GM19240 (cell line): ENCODE data around the gene PDXDC1.
A peak's percentile ranks its signal among the peaks of the same experiment; 100 is the strongest.
"Not testable (repeated sequence)": the region's sequence is repeated elsewhere in the genome, so short reads cannot be mapped to it uniquely, and the experiment has no call there.

Experiments
- DNase-seq: peaks from one replicate; pipeline ENCODE4 v3.0.0; 2011; ENCODE audit warnings: low spot score; ENCODE audit not compliant: insufficient read length

PDXDC1 gene

GRCh38 chr16:15062085-15062810, 87.4 kb downstream of the PDXDC1 start:
- not testable (repeated sequence) for DNase-seq

GRCh38 chr16:15065961-15066360, 91.1 kb downstream of the PDXDC1 start:
- DNase-seq: not testable (repeated sequence)

GRCh38 chr16:15066690-15067089, 91.9 kb downstream of the PDXDC1 start:
- not testable (repeated sequence) for DNase-seq

- DNase-seq: not testable (repeated sequence)
These were observed 96.2 kb downstream of the PDXDC1 start for GRCh38 chr16:15071013-15071412.

GRCh38 chr16:15071916-15072769, 97.3 kb downstream of the PDXDC1 start:
- not testable (repeated sequence) for DNase-seq

- no peak for DNase-seq
These were observed 98.3 kb downstream of the PDXDC1 start for GRCh38 chr16:15073101-15073500.

- not testable (repeated sequence) for DNase-seq
These were observed 101.3 kb downstream of the PDXDC1 start for GRCh38 chr16:15076161-15076560.

- not testable (repeated sequence) for DNase-seq
These were observed 106.1 kb downstream of the PDXDC1 start for GRCh38 chr16:15080883-15081282.

- DNase-seq: not testable (repeated sequence)
These were observed 108.0 kb downstream of the PDXDC1 start for GRCh38 chr16:15082788-15083187.

GRCh38 chr16:15090663-15091269, 115.9 kb downstream of the PDXDC1 start:
- not testable (repeated sequence) for DNase-seq

- not testable (repeated sequence) for DNase-seq
These were observed 118.7 kb downstream of the PDXDC1 start for GRCh38 chr16:15093571-15093954.

- peak; percentile 50 for DNase-seq
These were observed 119.4 kb downstream of the PDXDC1 start, which contains the start of gene RRN3 for GRCh38 chr16:15093955-15094827. RRN3 (minus strand) TSS chr16:15094272; CDS start chr16:15094233, 39 bp downstream.

- DNase-seq: not testable (repeated sequence)
These were observed 121.8 kb downstream of the PDXDC1 start for GRCh38 chr16:15096583-15096972.

GRCh38 chr16:15099366-15099909, 124.6 kb downstream of the PDXDC1 start:
- DNase-seq: not testable (repeated sequence)

GRCh38 chr16:15100372-15100987, 125.7 kb downstream of the PDXDC1 start:
- DNase-seq: not testable (repeated sequence)

- DNase-seq: not testable (repeated sequence)
These were observed 153.0 kb downstream of the PDXDC1 start for GRCh38 chr16:15127641-15128425.

- not testable (repeated sequence) for DNase-seq
These were observed 155.6 kb downstream of the PDXDC1 start for GRCh38 chr16:15130256-15130932.

- not testable (repeated sequence) for DNase-seq
These were observed 156.3 kb downstream of the PDXDC1 start for GRCh38 chr16:15130943-15131700.
